Spleen (tissue), 11 donors: ENCODE data around the gene PGM5. TPM values are rescaled to one million over a fixed set of nuclear protein-coding genes. Genes with fewer than 3 reads are reported as not detected.

Experiments
- DNase-seq: peaks from one replicate; pipeline ENCODE4 v3.0.0-alpha.2; 2020
- H3K27ac ChIP-seq, 8 donors: fragments of 200-600 bp; sonication (generic) in 7 of 8; 1 replicate in 4 of 8; 2 replicates in 4 of 8; pipeline versions ENCODE4 v1.5.0 to v1.8.0; 2016 to 2021; ENCODE audit warnings: inconsistent platforms in 4 of 8, mild to moderate bottlenecking in 4 of 8, moderate library complexity in 1 of 8
- H3K27me3 ChIP-seq, 7 donors: fragments of 200-600 bp; sonication (generic) in 6 of 7; replicated peaks in 1 of 7; 1 replicate in 4 of 7; 2 replicates in 3 of 7; pipeline versions ENCODE4 v1.5.0 to v1.8.0; 2016 to 2021; ENCODE audit warnings: inconsistent platforms in 3 of 7, mild to moderate bottlenecking in 1 of 7
- H3K36me3 ChIP-seq, 6 donors: fragments of 200-600 bp; sonication (generic) in 5 of 6; 1 replicate in 4 of 6; 2 replicates in 2 of 6; pipeline versions ENCODE4 v1.5.0 to v1.8.0; 2016 to 2021; ENCODE audit warnings: inconsistent platforms in 2 of 6
- H3K4me1 ChIP-seq, 6 donors: fragments of 200-600 bp; sonication (generic) in 5 of 6; 1 replicate in 3 of 6; 2 replicates in 3 of 6; pipeline versions ENCODE4 v1.5.0 to v1.8.0; 2016 to 2021; ENCODE audit warnings: inconsistent platforms in 3 of 6
- H3K4me3 ChIP-seq, 8 donors: fragments of 200-600 bp; sonication (generic) in 7 of 8; 1 replicate in 4 of 8; 2 replicates in 4 of 8; pipeline versions ENCODE4 v1.5.0 to v1.8.0; 2016 to 2021; ENCODE audit warnings: inconsistent platforms in 4 of 8, mild to moderate bottlenecking in 4 of 8, moderate library complexity in 2 of 8
- H3K9me3 ChIP-seq, 8 donors: fragments of 200-600 bp; sonication (generic) in 7 of 8; 1 replicate in 4 of 8; 2 replicates in 4 of 8; pipeline versions ENCODE4 v1.5.0 to v1.8.0; 2016 to 2021; ENCODE audit warnings: inconsistent platforms in 4 of 8
- POLR2A ChIP-seq, 3 donors: fragments of 450-650 bp; IDR thresholded peaks; one replicate each; pipeline ENCODE4 v1.5.1; 2017; ENCODE audit warnings: antibody characterized with exemption in 3 of 3, mild to moderate bottlenecking in 1 of 3
- POLR2AphosphoS5 ChIP-seq, 3 donors: sonication (generic); formaldehyde crosslinking; IDR thresholded peaks; one replicate each; pipeline ENCODE4 v1.5.1; 2017; ENCODE audit warnings: antibody characterized with exemption in 3 of 3
- WGBS, 5 donors: extraction: QIAGEN DNeasy Blood & Tissue Kit in 3 of 5; methylation state at CpG; one replicate each; pipeline versions ENCODE4 v1.1.5 to v1.1.7; 2013 to 2018; 5-methylcytosine and 5-hydroxymethylcytosine counted together
- intact Hi-C: fragments of 100-400 bp; cut with DNase I; formaldehyde crosslinking; loops from one replicate; pipeline ENCODE4 v1.15.0; 2023; ENCODE audit warnings: low total_unique reads
- polyA plus RNA-seq, 3 donors: library from polyadenylated mRNA; stranded (reverse); fragments of 200-250 nt; gene quantifications; one replicate each; pipeline ENCODE4 v1.2.1, GENCODE V29; 2013
- total RNA-seq, 7 donors: library from RNA; depleted of rRNA in 3 of 7; stranded (reverse); fragments of >200 nt in 3 of 7; fragmentation: NEBNext Ultra II Directional in 4 of 7; extraction: Animal tissue kit (Norgen Biotek cat#: 25700) in 4 of 7; gene quantifications; one replicate each; pipeline versions ENCODE4 v1.1.0 to v1.2.1, GENCODE V29; 2016 to 2021
- TF ChIP-seq, protein P1 (sequence below), 11 experiments: fragments of 200-600 bp in 7 of 11; fragments of 450-650 bp in 4 of 11; sonication (generic) in 4 of 11; IDR thresholded peaks in 8 of 11; conservative IDR thresholded peaks in 3 of 11; 1 replicate in 7 of 11; 2 replicates in 4 of 11; pipeline versions ENCODE4 v1.4.0 to v1.8.0; 2016 to 2021; ENCODE audit warnings: antibody characterized with exemption in 11 of 11, inconsistent platforms in 4 of 11, mild to moderate bottlenecking in 1 of 11
- donor health status: healthy with polysubstance abuse.
- donor health status: DM: no; HTN: no; CAD: no; lungs with moderate emphysema.
- donor health status: DM: no; HTN: no; CAD: no.
- donor health status: Bipolar disorder and iron deficiency.
- donor health status: healthy.
- donor health status: DM: no; HTN: no; CAD: no.
- donor health status: DM: yes; HTN: yes; CAD: no.

The PGM5 gene
- total and polyA plus RNA-seq, 10 donors: 3.2 to 26.1 (median 14.4) TPM

- Histone ChIP-seq H3K36me3 (no peaks in the 10 kb centered on the region), H3K27me3 (no peaks in the 10 kb centered on the region), H3K4me3 (no peak overlapping the region), H3K9me3 (peaks cover 0 to 13% (median 7%) of the 10 kb centered on the region in 8 donors), H3K4me1 (no peaks in the 10 kb centered on the region), H3K27ac (no peak overlapping the region)
- 86 to 93% (median 92%) methylated on average over 4 of the region's 4 CpGs for WGBS, 5 donors
- DNase-seq: no peak
- TF ChIP-seq POLR2A (IDR thresholded peaks at IDR 0.05): no peak
- TF ChIP-seq, protein P1, sequence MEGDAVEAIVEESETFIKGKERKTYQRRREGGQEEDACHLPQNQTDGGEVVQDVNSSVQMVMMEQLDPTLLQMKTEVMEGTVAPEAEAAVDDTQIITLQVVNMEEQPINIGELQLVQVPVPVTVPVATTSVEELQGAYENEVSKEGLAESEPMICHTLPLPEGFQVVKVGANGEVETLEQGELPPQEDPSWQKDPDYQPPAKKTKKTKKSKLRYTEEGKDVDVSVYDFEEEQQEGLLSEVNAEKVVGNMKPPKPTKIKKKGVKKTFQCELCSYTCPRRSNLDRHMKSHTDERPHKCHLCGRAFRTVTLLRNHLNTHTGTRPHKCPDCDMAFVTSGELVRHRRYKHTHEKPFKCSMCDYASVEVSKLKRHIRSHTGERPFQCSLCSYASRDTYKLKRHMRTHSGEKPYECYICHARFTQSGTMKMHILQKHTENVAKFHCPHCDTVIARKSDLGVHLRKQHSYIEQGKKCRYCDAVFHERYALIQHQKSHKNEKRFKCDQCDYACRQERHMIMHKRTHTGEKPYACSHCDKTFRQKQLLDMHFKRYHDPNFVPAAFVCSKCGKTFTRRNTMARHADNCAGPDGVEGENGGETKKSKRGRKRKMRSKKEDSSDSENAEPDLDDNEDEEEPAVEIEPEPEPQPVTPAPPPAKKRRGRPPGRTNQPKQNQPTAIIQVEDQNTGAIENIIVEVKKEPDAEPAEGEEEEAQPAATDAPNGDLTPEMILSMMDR (IDR thresholded peaks at IDR 0.05 in 8 of 11, conservative IDR thresholded peaks at IDR 0.05 in 3 of 11): no peak
- no peak for TF ChIP-seq POLR2AphosphoS5 (IDR thresholded peaks at IDR 0.05)
- intact Hi-C loops: no loop called here
Observed at GRCh38 chr9:68515326-68516017, 159.1 kb downstream of the PGM5 start.

DNA sequence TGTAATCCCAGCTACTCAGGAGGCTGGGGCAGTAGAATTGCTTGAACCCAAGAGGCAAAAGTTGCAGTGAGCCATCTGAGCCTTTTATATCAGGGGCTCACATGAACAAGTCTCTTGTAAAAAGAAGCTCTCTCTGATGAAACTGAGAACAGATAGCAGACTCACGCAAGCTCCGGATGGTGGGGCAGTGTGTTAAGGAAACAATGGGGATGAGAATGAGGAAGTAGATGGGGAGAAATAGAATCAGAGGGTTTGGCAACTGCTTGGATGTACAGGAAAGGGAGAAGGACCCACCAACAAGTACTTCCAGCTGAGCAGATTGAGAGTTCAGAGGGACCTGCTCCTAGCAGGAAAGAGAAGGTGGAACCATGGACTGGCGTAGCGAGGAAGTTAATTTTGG is 165.7 kb downstream of the PGM5 start:
- TF ChIP-seq, protein P1 (IDR thresholded peaks at IDR 0.05 in 8 of 11, conservative IDR thresholded peaks at IDR 0.05 in 3 of 11): no peak
- Histone ChIP-seq H3K27ac (peak overlapping the region in 5 of 8 donors; percentile 10 to 78 (median 44)), H3K4me3 (no peak overlapping the region), H3K4me1 (peaks cover 0 to 10% (median 0%) of the 10 kb centered on the region in 6 donors), H3K27me3 (no peaks in the 10 kb centered on the region), H3K9me3 (peaks cover 0 to 13% (median 7%) of the 10 kb centered on the region in 8 donors), H3K36me3 (no peaks in the 10 kb centered on the region)
- intact Hi-C loops: no loop called here
- WGBS, 5 donors: 23 to 41% (median 38%) methylated on average over 4 of the region's 4 CpGs
- no peak for DNase-seq

- Histone ChIP-seq H3K9me3 (peaks cover 0 to 9% (median 5%) of the 10 kb centered on the region in 8 donors), H3K36me3 (no peaks in the 10 kb centered on the region), H3K4me3 (no peak overlapping the region), H3K4me1 (peaks cover 0 to 10% (median 0%) of the 10 kb centered on the region in 6 donors), H3K27me3 (no peaks in the 10 kb centered on the region), H3K27ac (peak overlapping the region in 1 of 8 donors; percentile 78)
- no peak for DNase-seq
- intact Hi-C loops: no loop called here
- TF ChIP-seq, protein P1 (IDR thresholded peaks at IDR 0.05 in 8 of 11, conservative IDR thresholded peaks at IDR 0.05 in 3 of 11): no peak
- TF ChIP-seq POLR2A (IDR thresholded peaks at IDR 0.05): no peak
- no peak for TF ChIP-seq POLR2AphosphoS5 (IDR thresholded peaks at IDR 0.05)
- 87 to 96% (median 91%) methylated on average over 3 of the region's 3 CpGs for WGBS, 5 donors
Observed at GRCh38 chr9:68522954-68523353, 166.5 kb downstream of the PGM5 start.

DNA sequence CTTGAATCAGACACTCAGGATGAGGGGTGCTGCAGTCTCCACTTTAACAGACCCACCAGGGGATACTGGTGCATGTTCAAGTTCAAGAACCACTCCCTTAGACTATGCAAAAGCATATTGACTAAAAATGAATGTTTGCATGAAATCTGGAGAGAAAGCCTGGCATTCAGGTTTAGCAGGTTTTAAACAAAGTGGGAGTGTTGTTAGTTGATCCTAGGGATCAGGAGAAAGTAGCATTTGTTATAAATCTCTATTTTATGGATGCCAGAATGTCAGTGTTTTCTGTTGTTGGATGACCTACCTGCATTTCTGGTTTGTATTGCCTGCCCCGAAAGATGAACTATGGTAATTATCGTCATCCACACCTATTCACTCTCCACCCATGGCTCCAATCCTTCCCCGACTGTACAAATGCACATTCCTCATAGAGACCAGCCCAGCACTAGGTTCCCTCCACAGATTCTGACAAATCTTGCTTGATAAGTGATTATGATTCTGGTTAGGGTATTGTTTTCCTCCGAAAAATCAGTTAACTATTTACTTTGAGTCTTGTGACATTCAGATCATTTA is 167.0 kb downstream of the PGM5 start:
- no peak for DNase-seq
- no peak overlapping the region for H3K4me3 ChIP-seq
- 78 to 93% (median 86%) methylated on average over 4 of the region's 4 CpGs for WGBS, 5 donors
- peaks cover 0 to 10% (median 0%) of the 10 kb centered on the region in 6 donors for H3K4me1 ChIP-seq
- peaks cover 0 to 4% (median under 1%) of the 10 kb centered on the region in 8 donors for H3K9me3 ChIP-seq
- H3K27ac ChIP-seq: no peak overlapping the region
- intact Hi-C loops: no loop called here
- TF ChIP-seq POLR2A (IDR thresholded peaks at IDR 0.05) (no peak), POLR2AphosphoS5 (IDR thresholded peaks at IDR 0.05) (no peak)
- TF ChIP-seq, protein P1 (IDR thresholded peaks at IDR 0.05 in 8 of 11, conservative IDR thresholded peaks at IDR 0.05 in 3 of 11): no peak
- H3K36me3 ChIP-seq: no peaks in the 10 kb centered on the region
- H3K27me3 ChIP-seq: no peaks in the 10 kb centered on the region
